ENCODE measurements around the gene AKAP12.
"Not testable (repeated sequence)": the region's sequence is repeated elsewhere in the genome, so short reads cannot be mapped to it uniquely, and the experiment has no call there.

DNA sequence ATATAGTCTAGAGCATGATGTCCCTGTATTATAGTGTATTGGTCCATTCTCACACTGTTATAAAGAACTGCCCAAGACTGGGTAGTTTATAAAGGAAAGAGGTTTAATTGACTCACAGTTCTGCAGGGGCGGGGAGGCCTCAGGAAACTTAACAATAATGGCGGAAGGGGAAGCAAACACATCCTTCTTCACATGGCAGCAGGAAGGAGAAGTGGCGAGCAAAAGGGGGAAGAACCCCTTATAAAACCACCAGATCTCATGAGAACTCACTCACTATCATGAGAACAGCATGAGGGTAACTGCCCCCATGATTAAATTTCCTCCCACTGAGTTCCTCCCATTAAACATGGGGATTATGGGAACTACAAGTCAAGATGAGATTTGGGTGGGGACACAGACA lies 75.9 kb downstream of the AKAP12 start:
- TF ChIP-seq POLR2A (IDR thresholded peaks at IDR 0.05; ENCODE audit: low read length); GATA1 (IDR thresholded peaks at IDR 0.05; ENCODE audit: low read depth, low read length): not testable (repeated sequence)

Measured in erythroblast (primary cell).